ENCODE data around the gene ZMYND8.
"Not testable (repeated sequence)": the region's sequence is repeated elsewhere in the genome, so short reads cannot be mapped to it uniquely, and the experiment has no call there.

The ZMYND8 gene

GRCh38 chr20:47249913-47250312, 106.6 kb downstream of the ZMYND8 start:
- no peak for DNase-seq (ENCODE audit: low read depth, low spot score)
- H3K36me3 ChIP-seq (ENCODE audit: insufficient read depth, insufficient read length, low read length), result peaks cover 91% of the 10 kb centered on the region
- no peaks in the 10 kb centered on the region for H3K4me1 ChIP-seq (ENCODE audit: insufficient read depth, insufficient read length)
- H3K9me3 ChIP-seq (ENCODE audit: insufficient read depth, low read length), result no peaks in the 10 kb centered on the region
- TF ChIP-seq ZNF274 (IDR thresholded peaks at IDR 0.05; ENCODE audit: low read depth, low read length), result no peak
- no peak for TF ChIP-seq YY1 (IDR thresholded peaks at IDR 0.05; ENCODE audit: insufficient read depth, insufficient read length)
- no peak for TF ChIP-seq SUZ12 (IDR thresholded peaks at IDR 0.05; ENCODE audit: extremely low read depth, insufficient read depth, insufficient read length)
- no peak overlapping the region for H3K9ac ChIP-seq (ENCODE audit: insufficient read length, low read depth)
- no peak overlapping the region for H3K4me3 ChIP-seq (ENCODE audit: insufficient read length, low read depth)
- no peaks in the 10 kb centered on the region for H3K27me3 ChIP-seq (ENCODE audit: insufficient read depth, insufficient read length)

- DNase-seq (ENCODE audit: low read depth, low spot score), result no peak
- Histone ChIP-seq H3K9ac (ENCODE audit: insufficient read length, low read depth) (no peak overlapping the region), H3K36me3 (ENCODE audit: insufficient read depth, insufficient read length, low read length) (peaks cover 89% of the 10 kb centered on the region), H3K9me3 (ENCODE audit: insufficient read depth, low read length) (no peaks in the 10 kb centered on the region), H3K4me3 (ENCODE audit: insufficient read length, low read depth) (no peak overlapping the region), H3K27me3 (ENCODE audit: insufficient read depth, insufficient read length) (no peaks in the 10 kb centered on the region), H3K4me1 (ENCODE audit: insufficient read depth, insufficient read length) (no peaks in the 10 kb centered on the region)
- no peak for TF ChIP-seq SUZ12 (IDR thresholded peaks at IDR 0.05; ENCODE audit: extremely low read depth, insufficient read depth, insufficient read length)
- TF ChIP-seq YY1 (IDR thresholded peaks at IDR 0.05; ENCODE audit: insufficient read depth, insufficient read length), result no peak
- TF ChIP-seq ZNF274 (IDR thresholded peaks at IDR 0.05; ENCODE audit: low read depth, low read length), result no peak
Observed at GRCh38 chr20:47248448-47248966, 108.0 kb downstream of the ZMYND8 start.

GRCh38 chr20:47247972-47248371, 108.5 kb downstream of the ZMYND8 start:
- Histone ChIP-seq H3K9me3 (ENCODE audit: insufficient read depth, low read length) (no peaks in the 10 kb centered on the region), H3K4me3 (ENCODE audit: insufficient read length, low read depth) (no peak overlapping the region), H3K4me1 (ENCODE audit: insufficient read depth, insufficient read length) (no peaks in the 10 kb centered on the region), H3K9ac (ENCODE audit: insufficient read length, low read depth) (no peak overlapping the region), H3K27me3 (ENCODE audit: insufficient read depth, insufficient read length) (no peaks in the 10 kb centered on the region), H3K36me3 (ENCODE audit: insufficient read depth, insufficient read length, low read length) (peaks cover 89% of the 10 kb centered on the region)
- DNase-seq (ENCODE audit: low read depth, low spot score), result no peak
- TF ChIP-seq YY1 (IDR thresholded peaks at IDR 0.05; ENCODE audit: insufficient read depth, insufficient read length), result no peak
- no peak for TF ChIP-seq ZNF274 (IDR thresholded peaks at IDR 0.05; ENCODE audit: low read depth, low read length)

- H3K27me3 ChIP-seq (ENCODE audit: insufficient read depth, insufficient read length), result no peaks in the 10 kb centered on the region
- H3K4me3 ChIP-seq (ENCODE audit: insufficient read length, low read depth), result no peak overlapping the region
- no peak overlapping the region for H3K9ac ChIP-seq (ENCODE audit: insufficient read length, low read depth)
- TF ChIP-seq YY1 (IDR thresholded peaks at IDR 0.05; ENCODE audit: insufficient read depth, insufficient read length) (no peak), SUZ12 (IDR thresholded peaks at IDR 0.05; ENCODE audit: extremely low read depth, insufficient read depth, insufficient read length) (no peak), ZNF274 (IDR thresholded peaks at IDR 0.05; ENCODE audit: low read depth, low read length) (no peak)
- DNase-seq (ENCODE audit: low read depth, low spot score), result no peak
- no peaks in the 10 kb centered on the region for H3K4me1 ChIP-seq (ENCODE audit: insufficient read depth, insufficient read length)
- H3K9me3 ChIP-seq (ENCODE audit: insufficient read depth, low read length), result no peaks in the 10 kb centered on the region
- peaks cover 92% of the 10 kb centered on the region for H3K36me3 ChIP-seq (ENCODE audit: insufficient read depth, insufficient read length, low read length)
Observed at GRCh38 chr20:47246061-47246777, 110.3 kb downstream of the ZMYND8 start.

- H3K9ac ChIP-seq (ENCODE audit: insufficient read length, low read depth); H3K4me1 ChIP-seq (ENCODE audit: insufficient read depth, insufficient read length); H3K4me3 ChIP-seq (ENCODE audit: insufficient read length, low read depth); H3K9me3 ChIP-seq (ENCODE audit: insufficient read depth, low read length); DNase-seq (ENCODE audit: low read depth, low spot score); H3K27me3 ChIP-seq (ENCODE audit: insufficient read depth, insufficient read length): not testable (repeated sequence)
- H3K36me3 ChIP-seq (ENCODE audit: insufficient read depth, insufficient read length, low read length), result peaks cover 82% of the 10 kb centered on the region
Observed at GRCh38 chr20:47245166-47245565, 111.3 kb downstream of the ZMYND8 start.

- no peak overlapping the region for H3K4me3 ChIP-seq (ENCODE audit: insufficient read length, low read depth)
- H3K9me3 ChIP-seq (ENCODE audit: insufficient read depth, low read length), result no peaks in the 10 kb centered on the region
- no peak overlapping the region for H3K9ac ChIP-seq (ENCODE audit: insufficient read length, low read depth)
- TF ChIP-seq YY1 (IDR thresholded peaks at IDR 0.05; ENCODE audit: insufficient read depth, insufficient read length) (no peak), SUZ12 (IDR thresholded peaks at IDR 0.05; ENCODE audit: extremely low read depth, insufficient read depth, insufficient read length) (no peak), ZNF274 (IDR thresholded peaks at IDR 0.05; ENCODE audit: low read depth, low read length) (no peak)
- H3K27me3 ChIP-seq (ENCODE audit: insufficient read depth, insufficient read length), result no peaks in the 10 kb centered on the region
- no peak for DNase-seq (ENCODE audit: low read depth, low spot score)
- peaks cover 78% of the 10 kb centered on the region for H3K36me3 ChIP-seq (ENCODE audit: insufficient read depth, insufficient read length, low read length)
- H3K4me1 ChIP-seq (ENCODE audit: insufficient read depth, insufficient read length), result no peaks in the 10 kb centered on the region
Observed at GRCh38 chr20:47244451-47244850, 112.0 kb downstream of the ZMYND8 start.

- Histone ChIP-seq H3K9ac (ENCODE audit: insufficient read length, low read depth) (no peak overlapping the region), H3K36me3 (ENCODE audit: insufficient read depth, insufficient read length, low read length) (peaks cover 78% of the 10 kb centered on the region), H3K9me3 (ENCODE audit: insufficient read depth, low read length) (no peaks in the 10 kb centered on the region), H3K4me1 (ENCODE audit: insufficient read depth, insufficient read length) (no peaks in the 10 kb centered on the region), H3K4me3 (ENCODE audit: insufficient read length, low read depth) (no peak overlapping the region), H3K27me3 (ENCODE audit: insufficient read depth, insufficient read length) (no peaks in the 10 kb centered on the region)
- DNase-seq (ENCODE audit: low read depth, low spot score), result no peak
- TF ChIP-seq ZNF274 (IDR thresholded peaks at IDR 0.05; ENCODE audit: low read depth, low read length), result no peak
Observed at GRCh38 chr20:47243532-47244305, 112.8 kb downstream of the ZMYND8 start.

Measured in NT2/D1 (cell line).